Large intestine (tissue), 3 donors: ENCODE data around the gene RHBDD3. TPM values are rescaled to one million over a fixed set of nuclear protein-coding genes. Genes with fewer than 3 reads are reported as not detected.

Experiments used
- DNase-seq, 2 donors: peaks; one replicate each; pipeline versions ENCODE4 v3.0.0 to v3.0.0-alpha.2; 2013
- H3K27ac ChIP-seq: one replicate; pipeline ENCODE4 v1.5.1; 2013; ENCODE audit warnings: low read length
- H3K27me3 ChIP-seq: 2 replicates; pipeline ENCODE4 v1.6.1; 2013; ENCODE audit warnings: low read length; ENCODE audit not compliant: control insufficient read depth, insufficient read depth
- H3K36me3 ChIP-seq: 2 replicates; pipeline ENCODE4 v1.6.1; 2013; ENCODE audit warnings: low read length; ENCODE audit not compliant: control insufficient read depth, insufficient read depth
- H3K4me1 ChIP-seq: one replicate; pipeline ENCODE4 v1.6.1; 2013; ENCODE audit warnings: low read length; ENCODE audit not compliant: control insufficient read depth, insufficient read depth
- H3K4me3 ChIP-seq: one replicate; pipeline ENCODE4 v1.5.1; 2013; ENCODE audit warnings: low read length
- H3K9me3 ChIP-seq: one replicate; pipeline ENCODE4 v1.6.1; 2013; ENCODE audit warnings: mild to moderate bottlenecking, low read depth, low read length, moderate library complexity; ENCODE audit not compliant: control insufficient read depth
- WGBS: methylation state at CpG from one replicate; pipeline ENCODE4 v1.1.5; 2013; ENCODE audit warnings: low lambda C conversion rate; ENCODE audit not compliant: insufficient coverage; 5-methylcytosine and 5-hydroxymethylcytosine counted together
- polyA plus RNA-seq: library from polyadenylated mRNA; unstranded; fragments of 120-200 nt; gene quantifications from one replicate; pipeline ENCODE4 v1.2.1, GENCODE V29; 2013

The RHBDD3 gene
- polyA plus RNA-seq, 1 donor: 26.3 TPM

GRCh38 chr22:29305836-29306174 lies 38.0 kb upstream of the RHBDD3 start:
- peaks cover 38% of the 10 kb centered on the region for H3K4me1 ChIP-seq
- no peak for DNase-seq
- H3K9me3 ChIP-seq: no peaks in the 10 kb centered on the region
- no peak overlapping the region for H3K27ac ChIP-seq
- peak overlapping the region; percentile 76 for H3K4me3 ChIP-seq
- peaks cover 9% of the 10 kb centered on the region for H3K36me3 ChIP-seq
- H3K27me3 ChIP-seq: no peaks in the 10 kb centered on the region
- no CpG with 5 or more reads among the region's 7 CpGs for WGBS

GRCh38 chr22:29302681-29303465 lies 35.1 kb upstream of the RHBDD3 start:
- no peak overlapping the region for H3K4me3 ChIP-seq
- WGBS: no CpG with 5 or more reads among the region's 13 CpGs
- peaks cover 19% of the 10 kb centered on the region for H3K4me1 ChIP-seq
- H3K9me3 ChIP-seq: no peaks in the 10 kb centered on the region
- H3K27ac ChIP-seq: no peak overlapping the region
- peaks cover 36% of the 10 kb centered on the region for H3K36me3 ChIP-seq
- H3K27me3 ChIP-seq: no peaks in the 10 kb centered on the region
- no peak for DNase-seq

DNA sequence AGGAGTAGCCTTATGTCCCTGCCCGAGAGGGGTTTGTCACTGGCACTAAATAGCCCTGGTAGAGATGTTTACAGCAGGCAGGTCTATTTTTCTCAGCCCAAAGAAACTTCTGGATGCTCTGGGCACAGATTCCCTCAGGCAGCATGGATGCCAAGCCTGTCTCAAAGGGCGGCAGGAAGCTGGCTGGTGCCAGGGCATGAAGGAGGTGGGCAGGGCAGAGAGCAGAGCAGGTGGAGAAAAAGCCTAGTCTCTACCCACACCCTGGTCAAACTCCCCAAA lies 34.6 kb upstream of the RHBDD3 start:
- DNase-seq: no peak
- no CpG with 5 or more reads among the region's 2 CpGs for WGBS
- Histone ChIP-seq H3K4me3 (no peak overlapping the region), H3K36me3 (peaks cover 41% of the 10 kb centered on the region), H3K4me1 (peaks cover 14% of the 10 kb centered on the region), H3K27ac (no peak overlapping the region), H3K27me3 (no peaks in the 10 kb centered on the region), H3K9me3 (no peaks in the 10 kb centered on the region)

DNA sequence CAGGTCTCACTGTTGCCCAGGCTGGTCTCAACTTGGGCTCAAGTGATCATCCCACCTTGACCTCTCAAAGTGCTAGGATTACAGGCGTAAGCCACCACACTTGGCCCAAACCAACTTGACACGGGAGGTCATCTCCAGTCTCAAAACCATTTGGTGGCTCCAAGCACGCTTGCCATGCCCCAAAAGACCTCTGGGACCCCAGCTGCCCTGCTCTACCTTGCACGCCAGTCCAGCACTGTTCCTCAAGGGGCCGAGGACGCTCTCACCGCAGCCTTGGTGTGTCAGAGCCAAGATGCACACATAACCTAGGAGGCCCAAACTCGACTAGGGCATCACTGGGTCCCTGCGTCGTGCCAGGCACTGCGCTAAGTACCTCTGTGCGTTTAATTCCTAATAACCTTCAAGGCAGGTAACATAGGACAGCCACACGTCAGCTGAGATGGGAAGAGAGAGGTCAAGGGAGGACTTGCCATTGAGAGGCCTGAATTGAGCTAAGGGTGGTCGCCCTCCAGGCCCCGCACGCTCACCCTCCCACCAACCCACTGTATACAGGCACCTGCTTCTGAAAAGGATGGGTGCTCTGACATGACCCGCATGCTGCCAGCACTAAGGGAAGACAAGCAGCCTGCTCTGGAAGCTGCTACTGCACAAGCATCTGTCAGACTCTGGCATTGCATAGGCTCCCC lies 34.1 kb upstream of the RHBDD3 start:
- Histone ChIP-seq H3K4me3 (no peak overlapping the region), H3K36me3 (peaks cover 46% of the 10 kb centered on the region), H3K27ac (no peak overlapping the region), H3K27me3 (no peaks in the 10 kb centered on the region), H3K4me1 (peaks cover 12% of the 10 kb centered on the region), H3K9me3 (no peaks in the 10 kb centered on the region)
- DNase-seq: no peak
- no CpG with 5 or more reads among the region's 17 CpGs for WGBS

- no peaks in the 10 kb centered on the region for H3K27me3 ChIP-seq
- no CpG with 5 or more reads among the region's 10 CpGs for WGBS
- H3K27ac ChIP-seq: no peak overlapping the region
- no peaks in the 10 kb centered on the region for H3K9me3 ChIP-seq
- DNase-seq: no peak
- no peak overlapping the region for H3K4me3 ChIP-seq
- peaks cover 10% of the 10 kb centered on the region for H3K4me1 ChIP-seq
- H3K36me3 ChIP-seq: peaks cover 55% of the 10 kb centered on the region
Measured at GRCh38 chr22:29300807-29301601, 33.2 kb upstream of the RHBDD3 start.

GRCh38 chr22:29300467-29300806 lies 32.7 kb upstream of the RHBDD3 start:
- H3K36me3 ChIP-seq: peaks cover 60% of the 10 kb centered on the region
- H3K27me3 ChIP-seq: no peaks in the 10 kb centered on the region
- no peak overlapping the region for H3K4me3 ChIP-seq
- H3K9me3 ChIP-seq: no peaks in the 10 kb centered on the region
- H3K4me1 ChIP-seq: peaks cover 10% of the 10 kb centered on the region
- WGBS: no CpG with 5 or more reads among the region's 4 CpGs
- DNase-seq: no peak
- H3K27ac ChIP-seq: no peak overlapping the region

- H3K36me3 ChIP-seq: peaks cover 69% of the 10 kb centered on the region
- no CpG with 5 or more reads among the region's 19 CpGs for WGBS
Measured at GRCh38 chr22:29299136-29299900, 31.5 kb upstream of the RHBDD3 start.

DNA sequence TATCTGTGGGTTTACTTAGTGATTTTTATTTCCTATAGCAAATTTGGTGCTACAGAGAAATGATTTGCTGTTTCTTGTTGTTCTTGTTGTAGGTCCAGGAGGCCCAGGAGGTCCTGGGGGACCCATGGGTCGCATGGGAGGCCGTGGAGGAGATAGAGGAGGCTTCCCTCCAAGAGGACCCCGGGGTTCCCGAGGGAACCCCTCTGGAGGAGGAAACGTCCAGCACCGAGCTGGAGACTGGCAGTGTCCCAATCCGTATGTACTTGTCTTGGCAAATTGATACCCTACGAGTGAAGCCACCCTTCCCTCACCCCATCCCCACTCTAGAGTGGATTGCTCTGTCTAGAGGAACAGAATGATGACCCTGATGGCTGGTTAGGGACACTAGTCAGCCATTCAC lies 30.9 kb upstream of the RHBDD3 start:
- Histone ChIP-seq H3K27ac (no peak overlapping the region), H3K27me3 (no peaks in the 10 kb centered on the region), H3K4me3 (no peak overlapping the region), H3K4me1 (peaks cover 10% of the 10 kb centered on the region), H3K36me3 (peaks cover 75% of the 10 kb centered on the region), H3K9me3 (no peaks in the 10 kb centered on the region)
- WGBS: no CpG with 5 or more reads among the region's 8 CpGs
- DNase-seq: no peak

More at GRCh38 chr22:29299136-29299900, 31.5 kb upstream of the RHBDD3 start:
- no peak for DNase-seq
- no peaks in the 10 kb centered on the region for H3K9me3 ChIP-seq
- no peak overlapping the region for H3K27ac ChIP-seq
- H3K4me1 ChIP-seq: peaks cover 10% of the 10 kb centered on the region
- H3K4me3 ChIP-seq: no peak overlapping the region
- H3K27me3 ChIP-seq: no peaks in the 10 kb centered on the region

DNA sequence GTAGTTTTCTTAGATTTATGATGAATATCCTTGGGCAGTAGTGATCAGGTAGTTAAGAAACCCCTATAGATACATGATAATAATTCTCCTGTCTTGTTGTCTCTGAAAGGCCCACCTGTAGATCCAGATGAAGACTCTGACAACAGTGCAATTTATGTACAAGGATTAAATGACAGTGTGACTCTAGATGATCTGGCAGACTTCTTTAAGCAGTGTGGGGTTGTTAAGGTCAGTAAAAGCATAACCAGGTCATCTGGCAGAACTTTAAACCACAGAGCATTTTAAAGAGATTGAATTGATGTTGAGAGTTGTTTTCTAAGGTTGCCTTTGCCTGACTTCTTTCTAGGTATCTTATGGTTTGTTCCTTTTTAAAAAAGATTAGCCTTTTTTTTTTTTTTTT lies 24.6 kb upstream of the RHBDD3 start:
- H3K27ac ChIP-seq: no peak overlapping the region
- no peaks in the 10 kb centered on the region for H3K9me3 ChIP-seq
- no peaks in the 10 kb centered on the region for H3K27me3 ChIP-seq
- DNase-seq: no peak
- H3K36me3 ChIP-seq: peaks cover 91% of the 10 kb centered on the region
- H3K4me3 ChIP-seq: no peak overlapping the region
- no peaks in the 10 kb centered on the region for H3K4me1 ChIP-seq

DNA sequence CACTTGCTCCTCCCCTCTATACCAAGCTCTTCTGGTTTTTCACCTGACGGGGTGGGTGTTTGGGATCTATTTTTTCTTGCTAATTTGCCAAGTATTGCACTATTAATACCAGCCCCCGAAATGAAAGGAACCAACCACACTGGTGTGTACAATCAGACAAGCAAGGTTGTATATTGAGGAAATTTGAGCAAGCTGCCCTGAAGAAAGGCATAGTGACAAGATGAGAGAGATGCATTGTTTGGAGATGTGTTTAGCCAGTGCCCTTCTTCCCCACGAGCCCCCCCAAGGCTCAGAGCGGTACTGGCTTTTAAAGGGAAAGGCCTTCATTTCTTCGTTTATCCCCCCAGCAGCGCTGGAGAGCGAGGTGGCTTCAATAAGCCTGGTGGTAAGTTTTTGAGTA lies 23.4 kb upstream of the RHBDD3 start:
- peaks cover 89% of the 10 kb centered on the region for H3K36me3 ChIP-seq
- no peaks in the 10 kb centered on the region for H3K9me3 ChIP-seq
- WGBS: 100% methylated on average over 3 of the region's 7 CpGs
- DNase-seq: no peak
- no peak overlapping the region for H3K4me3 ChIP-seq
- no peaks in the 10 kb centered on the region for H3K27me3 ChIP-seq
- no peak overlapping the region for H3K27ac ChIP-seq
- H3K4me1 ChIP-seq: no peaks in the 10 kb centered on the region
